Kidney epithelial cell (primary cell): ENCODE results near the gene WNT4. TPM values are rescaled to one million over a fixed set of nuclear protein-coding genes. Genes with fewer than 3 reads are reported as not detected.

Experiments
- DNase-seq: peaks from one replicate; pipeline ENCODE4 v3.0.0-alpha.2; 2010; ENCODE audit warnings: low read depth
- H3K27me3 ChIP-seq: 2 replicates; pipeline ENCODE4 v1.6.0; 2011; ENCODE audit warnings: low read length; ENCODE audit not compliant: control insufficient read depth, insufficient read depth
- H3K36me3 ChIP-seq: 2 replicates; pipeline ENCODE4 v1.5.1; 2011; ENCODE audit warnings: low read length; ENCODE audit not compliant: control insufficient read depth, insufficient read depth
- H3K4me3 ChIP-seq: 2 replicates; pipeline ENCODE4 v1.5.1; 2011; ENCODE audit warnings: low read depth, mild to moderate bottlenecking, control low read depth, low read length
- CTCF ChIP-seq: IDR thresholded peaks from 2 replicates; pipeline ENCODE4 v1.5.1; 2011; ENCODE audit warnings: mild to moderate bottlenecking, moderate library complexity, low read length, control low read depth, inconsistent platforms; ENCODE audit not compliant: insufficient read depth, poor library complexity, severe bottlenecking
- total RNA-seq: library from RNA; depleted of rRNA; stranded (reverse); fragments of >200 nt; gene quantifications from 2 replicates; pipeline ENCODE4 v1.2.3, GENCODE V29; 2015

WNT4 gene
- total RNA-seq, 1 donor from 2014 or later, result 0.58 TPM

DNA sequence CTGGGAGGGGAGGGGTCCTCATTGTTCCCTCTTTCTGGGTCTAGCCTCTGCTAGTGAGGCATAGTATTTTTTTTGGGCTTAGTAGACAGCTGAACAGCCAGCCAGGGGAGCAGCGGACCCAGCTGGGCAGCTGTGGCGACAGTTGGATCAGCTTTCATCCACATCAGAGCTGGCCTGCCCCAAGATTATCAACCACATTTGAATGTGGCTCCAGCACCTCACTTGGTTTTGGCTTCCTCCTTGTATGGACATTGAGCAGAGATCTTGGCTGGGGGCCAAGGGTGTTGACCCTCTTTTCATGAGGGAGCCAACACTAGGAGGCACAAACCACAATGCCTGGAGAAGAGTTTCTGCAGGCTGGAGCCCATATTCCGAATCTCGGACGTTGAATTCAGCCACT is 25.0 kb downstream of the WNT4 start:
- TF ChIP-seq CTCF, result no peak
- Histone ChIP-seq H3K36me3 (peaks cover 4% of the 10 kb centered on the region), H3K27me3 (no peaks in the 10 kb centered on the region), H3K4me3 (no peak overlapping the region)
- no peak for DNase-seq

DNA sequence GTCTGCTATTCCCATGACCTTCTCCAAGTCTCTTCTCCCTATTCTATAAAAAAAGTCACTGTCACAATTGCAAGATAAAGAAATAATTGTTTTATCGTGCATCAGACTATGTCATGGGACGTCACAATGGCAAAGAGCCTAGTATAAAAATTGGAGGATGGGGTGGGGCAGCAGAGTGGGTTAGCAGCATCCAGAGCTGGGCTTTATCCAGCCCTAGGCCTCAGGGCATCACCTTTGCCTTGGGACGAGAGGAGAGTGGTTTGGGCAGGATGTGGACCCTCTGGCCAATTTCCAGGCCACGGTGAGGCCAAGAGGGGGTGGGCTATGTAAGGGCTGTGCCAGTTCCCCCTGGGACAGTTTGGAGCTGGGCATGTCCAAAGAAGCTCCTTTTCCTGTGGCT is 25.7 kb downstream of the WNT4 start:
- TF ChIP-seq CTCF, result no peak
- no peak for DNase-seq
- peaks cover 4% of the 10 kb centered on the region for H3K36me3 ChIP-seq
- no peaks in the 10 kb centered on the region for H3K27me3 ChIP-seq
- H3K4me3 ChIP-seq, result no peak overlapping the region

DNA sequence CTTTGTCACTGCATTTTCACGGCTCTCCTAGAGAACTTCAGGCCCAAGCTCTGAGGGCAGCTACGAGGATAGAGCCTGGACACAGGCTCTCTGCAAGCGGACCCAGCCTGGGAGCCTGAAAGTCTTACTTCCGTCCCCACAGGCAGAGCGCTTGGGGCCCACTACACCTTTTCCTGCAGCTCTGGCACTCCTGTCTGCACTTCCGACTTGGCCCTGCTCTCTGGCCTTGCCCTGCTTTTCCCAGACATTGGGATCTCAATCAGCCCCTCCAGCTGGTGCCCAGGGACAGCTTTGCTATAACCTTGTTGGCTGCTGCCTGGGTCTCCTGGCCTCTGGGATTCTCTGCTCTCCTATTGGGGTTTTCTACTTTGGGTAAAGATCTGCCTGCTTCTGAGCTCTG is 27.6 kb downstream of the WNT4 start:
- no peak overlapping the region for H3K4me3 ChIP-seq
- DNase-seq, result no peak
- peaks cover 4% of the 10 kb centered on the region for H3K36me3 ChIP-seq
- no peaks in the 10 kb centered on the region for H3K27me3 ChIP-seq
- no peak for TF ChIP-seq CTCF

DNA sequence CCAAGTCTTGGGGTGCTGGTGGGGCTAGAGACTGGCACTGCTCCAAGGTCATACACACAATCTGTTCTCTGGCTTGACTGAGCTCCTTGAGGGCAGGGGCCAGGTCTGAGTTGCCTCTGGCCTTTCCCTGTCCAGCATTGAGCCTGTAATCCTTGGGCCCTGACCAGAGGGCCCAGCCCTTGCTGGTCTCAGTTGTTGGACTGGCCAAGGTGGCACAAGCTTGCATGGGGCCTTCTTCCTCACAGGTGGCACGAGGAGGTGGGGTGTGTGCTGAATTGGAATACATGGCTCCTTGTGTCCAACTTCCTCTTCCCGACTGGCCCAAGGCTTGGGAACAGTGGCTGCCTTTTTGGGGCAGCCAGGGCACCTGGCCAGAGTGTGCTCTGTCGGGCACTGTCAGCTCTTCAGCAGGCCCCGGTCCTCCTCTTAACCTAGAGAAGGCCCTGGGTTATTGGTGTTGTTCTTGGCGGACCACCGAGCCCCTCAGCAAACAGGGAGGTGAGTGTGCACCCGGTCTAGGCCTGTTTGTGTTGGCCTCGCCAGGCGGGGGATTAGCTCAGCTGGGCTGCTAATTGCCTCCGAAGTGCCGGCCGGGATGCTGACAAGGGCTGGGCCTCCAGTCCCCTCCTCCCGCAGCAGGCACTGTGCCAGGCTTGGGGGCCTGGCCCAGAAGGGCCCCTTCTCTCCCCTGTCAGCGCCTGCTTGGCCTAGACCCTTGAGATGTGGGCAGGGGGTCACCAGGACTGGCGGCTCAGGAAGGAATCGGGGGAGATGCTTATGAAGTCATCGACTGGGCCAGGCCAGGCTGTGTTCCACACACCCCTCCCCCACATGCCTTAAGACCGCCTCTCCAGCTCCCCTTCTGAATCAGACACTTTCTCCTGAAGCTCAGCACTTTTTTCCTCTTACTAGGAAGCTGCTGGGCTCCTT is 28.5 kb downstream of the WNT4 start:
- Histone ChIP-seq H3K27me3 (no peaks in the 10 kb centered on the region), H3K4me3 (no peak overlapping the region), H3K36me3 (peaks cover 4% of the 10 kb centered on the region)
- TF ChIP-seq CTCF, result no peak
- DNase-seq, result no peak

DNA sequence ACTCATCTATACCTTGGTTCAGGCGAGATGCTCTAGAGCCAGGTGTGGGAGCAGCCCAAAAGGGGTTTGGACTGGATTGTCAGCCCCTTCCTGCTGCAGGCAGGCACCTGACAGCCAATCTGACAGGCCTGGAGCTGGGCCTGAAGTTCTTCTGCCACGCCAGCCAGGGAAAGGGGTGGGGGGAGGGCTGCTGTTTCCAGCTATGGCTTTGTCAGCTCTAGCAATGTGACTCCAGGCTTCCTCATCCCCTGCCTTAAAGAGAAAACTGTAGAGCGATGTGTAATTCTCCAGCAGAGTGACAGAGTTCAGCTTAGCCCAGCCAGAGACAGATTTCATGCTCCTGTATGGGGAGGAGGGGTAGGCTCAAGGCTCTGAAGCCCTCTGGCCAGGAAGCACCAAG is 30.3 kb downstream of the WNT4 start:
- no peak for DNase-seq
- H3K36me3 ChIP-seq, result peaks cover 1% of the 10 kb centered on the region

More for the DNA sequence above, 30.3 kb downstream of the WNT4 start:
- no peak for TF ChIP-seq CTCF
- no peak overlapping the region for H3K4me3 ChIP-seq
- no peaks in the 10 kb centered on the region for H3K27me3 ChIP-seq
